Esophagus (tissue), 2 donors: ENCODE results near the gene RPH3AL. TPM values are rescaled to one million over a fixed set of nuclear protein-coding genes. Genes with fewer than 3 reads are reported as not detected.
"Not testable (repeated sequence)": the region's sequence is repeated elsewhere in the genome, so short reads cannot be mapped to it uniquely, and the experiment has no call there.

Experiments
- H3K27ac ChIP-seq, 2 donors: one replicate each; pipeline ENCODE4 v1.5.1; 2013; ENCODE audit warnings: low read depth in 2 of 2, mild to moderate bottlenecking in 2 of 2, inconsistent platforms in 1 of 2, low read length in 1 of 2, moderate library complexity in 1 of 2
- H3K27me3 ChIP-seq, 2 donors: one replicate each; pipeline ENCODE4 v1.6.1; 2013; ENCODE audit warnings: low read length in 2 of 2, control low read depth in 1 of 2, mild to moderate bottlenecking in 1 of 2; ENCODE audit not compliant: insufficient read depth in 2 of 2, control insufficient read depth in 1 of 2
- H3K36me3 ChIP-seq, 2 donors: one replicate each; pipeline ENCODE4 v1.6.1; 2013; ENCODE audit warnings: low read length in 1 of 2; ENCODE audit not compliant: control insufficient read depth in 2 of 2, insufficient read depth in 2 of 2
- H3K4me1 ChIP-seq, 2 donors: one replicate each; pipeline ENCODE4 v1.6.1; 2013; ENCODE audit warnings: low read length in 1 of 2; ENCODE audit not compliant: control insufficient read depth in 2 of 2, insufficient read depth in 2 of 2
- H3K4me3 ChIP-seq, 2 donors: one replicate each; pipeline ENCODE4 v1.5.1; 2013; ENCODE audit warnings: low read length in 2 of 2, mild to moderate bottlenecking in 2 of 2, low read depth in 1 of 2, moderate library complexity in 1 of 2
- H3K9me3 ChIP-seq, 2 donors: one replicate each; pipeline ENCODE4 v1.6.1; 2013; ENCODE audit warnings: mild to moderate bottlenecking in 2 of 2, low read depth in 1 of 2, low read length in 1 of 2, moderate library complexity in 1 of 2; ENCODE audit not compliant: control insufficient read depth in 2 of 2, insufficient read depth in 1 of 2
- WGBS, 2 donors: extraction: QIAGEN DNeasy Blood & Tissue Kit; methylation state at CpG; one replicate each; pipeline ENCODE4 v1.1.7; 2013; 5-methylcytosine and 5-hydroxymethylcytosine counted together
- polyA plus RNA-seq, 2 donors: library from polyadenylated mRNA; stranded (reverse); fragments of 200-250 nt; gene quantifications; one replicate each; pipeline ENCODE4 v1.2.3, GENCODE V29; 2013
- donor health status: healthy with polysubstance abuse.
- donor health status: Bipolar disorder and iron deficiency.

RPH3AL gene
- polyA plus RNA-seq, 2 donors = 3.2 to 6.1 TPM

DNA sequence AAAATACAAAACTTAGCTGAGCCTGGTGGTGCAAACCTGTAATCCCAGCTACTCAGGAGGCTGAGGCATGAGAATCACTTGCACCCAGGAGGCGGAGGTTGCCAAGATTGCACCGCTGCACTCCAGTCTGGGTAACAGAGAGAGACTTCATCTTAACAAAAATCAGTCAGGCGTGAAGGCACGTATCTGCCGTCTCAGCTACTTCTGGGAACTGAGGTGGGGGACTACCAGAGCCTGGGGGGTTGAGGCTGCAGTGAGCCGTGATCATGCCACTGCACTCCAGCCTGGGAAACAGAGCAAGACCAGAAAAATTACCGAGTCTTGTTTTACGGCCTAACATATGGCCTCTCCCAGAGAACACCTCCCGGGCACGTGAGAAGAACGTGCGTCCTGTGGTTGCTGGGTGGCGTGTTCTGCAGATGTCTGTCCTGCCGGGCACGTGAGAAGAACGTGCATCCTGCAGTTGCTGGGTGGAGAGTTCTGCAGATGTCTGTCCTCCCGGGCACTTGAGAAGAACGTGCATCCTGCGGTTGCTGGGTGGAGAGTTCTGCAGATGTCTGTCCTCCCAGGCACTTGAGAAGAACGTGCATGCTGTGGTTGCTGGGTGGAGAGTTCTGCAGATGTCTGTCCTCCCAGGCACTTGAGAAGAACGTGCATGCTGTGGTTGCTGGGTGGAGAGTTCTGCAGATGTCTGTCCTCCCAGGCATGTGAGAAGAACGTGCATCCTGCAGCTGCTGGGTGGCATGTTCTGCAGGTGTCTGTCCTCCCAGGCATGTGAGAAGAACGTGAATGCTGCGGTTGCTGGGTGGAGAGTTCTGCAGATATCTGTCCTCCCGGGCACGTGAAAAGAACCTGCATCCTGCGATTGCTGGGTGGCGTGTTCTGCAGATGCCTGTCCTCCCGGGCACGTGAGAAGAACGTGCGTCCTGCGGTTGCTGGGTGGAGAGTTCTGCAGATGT is 14.3 kb upstream of the RPH3AL start:
- H3K36me3 ChIP-seq, H3K27ac ChIP-seq, H3K4me3 ChIP-seq, H3K4me1 ChIP-seq, H3K9me3 ChIP-seq, H3K27me3 ChIP-seq: not testable (repeated sequence)
- 75 to 88% methylated on average over 33 of the region's 33 CpGs for WGBS, 2 donors

DNA sequence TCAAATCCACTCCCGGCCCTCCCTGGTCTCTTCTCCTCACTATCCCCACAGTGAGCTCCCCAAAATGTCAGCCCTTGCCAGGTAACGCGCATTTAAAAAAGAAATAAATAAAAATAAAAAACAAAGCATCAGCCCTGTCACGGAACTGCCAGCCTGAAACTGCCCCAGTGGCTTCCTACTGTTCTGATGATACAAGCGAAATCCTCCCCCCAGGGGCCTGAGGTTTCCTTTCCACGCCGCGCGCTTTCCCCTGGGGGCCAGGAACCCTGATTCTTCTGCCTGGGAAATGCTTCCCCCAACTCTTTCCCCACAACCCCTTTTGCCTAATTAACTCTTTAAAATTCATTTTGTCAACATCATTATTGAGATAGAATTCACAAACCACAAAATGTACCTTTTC is 12.2 kb upstream of the RPH3AL start:
- Histone ChIP-seq H3K27ac (no peak overlapping the region), H3K27me3 (no peaks in the 10 kb centered on the region), H3K36me3 (no peaks in the 10 kb centered on the region), H3K4me3 (no peak overlapping the region), H3K9me3 (no peaks in the 10 kb centered on the region), H3K4me1 (no peaks in the 10 kb centered on the region)
- WGBS, 2 donors = 75 to 87% methylated on average over 9 of the region's 9 CpGs

DNA sequence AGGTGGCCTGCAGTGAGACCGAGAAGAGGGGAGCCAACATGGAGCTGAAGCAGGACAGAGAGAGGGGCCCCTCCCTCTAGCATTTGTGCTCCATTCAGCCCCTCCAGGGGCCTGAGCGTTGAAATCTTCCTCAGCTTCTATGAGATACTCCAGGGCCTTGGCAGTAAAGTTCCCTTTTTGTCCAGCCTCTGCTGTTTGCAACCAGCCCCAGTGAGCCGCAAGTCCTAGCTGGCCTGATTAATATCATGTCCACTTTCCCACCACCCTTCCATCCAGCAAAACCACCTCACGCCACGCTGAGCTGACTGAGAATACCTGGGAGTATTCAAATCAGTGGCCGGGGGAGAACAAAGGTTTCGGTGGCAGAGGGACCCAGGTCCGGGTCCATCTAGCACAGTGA is 11.7 kb upstream of the RPH3AL start:
- Histone ChIP-seq H3K4me3 (no peak overlapping the region), H3K9me3 (no peaks in the 10 kb centered on the region), H3K27ac (no peak overlapping the region), H3K36me3 (no peaks in the 10 kb centered on the region), H3K4me1 (no peaks in the 10 kb centered on the region), H3K27me3 (no peaks in the 10 kb centered on the region)
- 81 to 85% methylated on average over 8 of the region's 8 CpGs for WGBS, 2 donors

- peaks cover 0 to 2% of the 10 kb centered on the region in 2 donors for H3K4me1 ChIP-seq
- H3K4me3 ChIP-seq = no peak overlapping the region
- 95 to 96% methylated on average over 14 of the region's 14 CpGs for WGBS, 2 donors
- H3K27ac ChIP-seq = no peak overlapping the region
- no peaks in the 10 kb centered on the region for H3K36me3 ChIP-seq
- no peaks in the 10 kb centered on the region for H3K27me3 ChIP-seq
- H3K9me3 ChIP-seq = no peaks in the 10 kb centered on the region
Observed at GRCh38 chr17:362721-363120, 10.1 kb upstream of the RPH3AL start.

DNA sequence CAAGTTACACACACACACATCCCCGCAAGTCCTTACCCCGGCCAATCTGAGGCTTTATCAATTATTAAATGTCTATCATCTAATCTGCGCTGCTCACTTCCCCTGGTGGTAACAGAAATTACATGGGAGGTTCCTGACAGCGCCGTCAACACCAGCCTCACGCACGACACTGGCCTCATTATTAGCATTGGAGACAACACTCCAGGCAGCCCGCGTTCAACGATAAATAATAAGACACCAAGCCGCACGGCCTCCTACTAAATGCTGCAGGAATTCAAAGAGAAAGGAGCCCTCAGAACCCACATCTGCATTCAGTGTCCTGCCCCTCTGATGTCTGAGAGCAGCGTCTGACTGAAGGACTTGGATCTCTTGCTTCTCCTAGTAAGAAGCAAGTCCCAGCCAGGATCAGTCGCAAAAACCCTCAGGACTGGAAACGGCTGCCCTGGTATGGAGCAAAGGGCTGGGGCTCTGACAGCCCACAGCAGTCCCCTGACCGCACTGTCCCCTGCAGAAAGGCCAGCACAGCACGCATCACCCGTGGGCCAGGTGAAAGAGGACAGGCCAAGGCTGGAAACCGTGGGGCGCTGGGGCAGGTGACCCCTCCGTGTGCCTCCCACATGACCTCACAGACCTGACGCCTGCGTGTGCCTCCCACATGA is 7.6 kb upstream of the RPH3AL start:
- H3K27me3 ChIP-seq = no peaks in the 10 kb centered on the region
- 78 to 81% methylated on average over 21 to 22 of the region's 23 CpGs for WGBS, 2 donors
- H3K9me3 ChIP-seq = no peaks in the 10 kb centered on the region
- H3K36me3 ChIP-seq = no peaks in the 10 kb centered on the region
- no peak overlapping the region for H3K4me3 ChIP-seq
- H3K4me1 ChIP-seq = peaks cover 0 to 6% of the 10 kb centered on the region in 2 donors
- no peak overlapping the region for H3K27ac ChIP-seq

DNA sequence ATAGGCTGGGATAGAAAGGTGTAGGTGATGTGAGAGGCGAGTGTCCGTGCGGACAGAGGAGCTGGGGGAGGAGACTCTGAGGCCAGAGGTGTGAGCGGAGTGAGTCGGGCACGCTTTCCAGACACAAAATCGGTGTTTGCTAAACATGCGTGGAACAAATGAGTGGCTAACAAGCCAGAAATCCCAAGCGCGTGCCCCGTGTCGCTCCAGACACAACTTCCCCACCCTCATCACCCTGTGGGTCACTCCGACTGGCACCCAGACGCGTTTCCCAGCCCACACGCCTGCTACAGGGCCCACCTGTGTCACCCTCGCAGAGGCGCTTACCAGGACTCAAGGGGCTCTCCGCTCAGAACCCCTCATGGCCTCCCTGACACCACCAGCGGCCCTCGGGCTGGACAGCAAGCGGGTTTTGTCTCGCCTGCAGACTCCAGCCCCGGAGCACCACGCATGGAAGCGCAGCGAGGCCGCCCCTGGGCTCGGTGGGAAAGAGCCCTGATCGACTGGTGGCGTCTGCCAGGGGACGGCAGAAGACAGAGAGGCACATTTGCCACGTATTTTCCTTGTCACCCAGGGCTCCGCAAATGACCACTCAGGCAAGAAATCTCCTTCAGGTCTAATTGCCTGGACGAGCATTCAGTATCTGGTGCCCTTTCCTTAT is 6.0 kb upstream of the RPH3AL start:
- no peak overlapping the region for H3K27ac ChIP-seq
- 89 to 91% methylated on average over 35 of the region's 35 CpGs for WGBS, 2 donors
- H3K36me3 ChIP-seq = no peaks in the 10 kb centered on the region
- H3K9me3 ChIP-seq = no peaks in the 10 kb centered on the region
- H3K27me3 ChIP-seq = no peaks in the 10 kb centered on the region
- H3K4me3 ChIP-seq = no peak overlapping the region
- H3K4me1 ChIP-seq = peaks cover 0 to 6% of the 10 kb centered on the region in 2 donors

- Histone ChIP-seq H3K27me3 (no peaks in the 10 kb centered on the region), H3K4me1 (peaks cover 0 to 12% of the 10 kb centered on the region in 2 donors), H3K36me3 (no peaks in the 10 kb centered on the region), H3K9me3 (no peaks in the 10 kb centered on the region), H3K4me3 (no peak overlapping the region), H3K27ac (no peak overlapping the region)
- WGBS, 2 donors = 42 to 55% methylated on average over 13 to 14 of the region's 14 CpGs
Observed at GRCh38 chr17:357644-358043, 5.0 kb upstream of the RPH3AL start.

GRCh38 chr17:356671-357434 is 4.2 kb upstream of the RPH3AL start:
- Histone ChIP-seq H3K36me3 (no peaks in the 10 kb centered on the region), H3K9me3 (no peaks in the 10 kb centered on the region), H3K4me1 (peaks cover 0 to 16% of the 10 kb centered on the region in 2 donors), H3K27ac (no peak overlapping the region), H3K4me3 (no peak overlapping the region), H3K27me3 (no peaks in the 10 kb centered on the region)
- 83 to 89% methylated on average over 30 of the region's 30 CpGs for WGBS, 2 donors
